IPS-NIHi7 (cell line): ENCODE data around the gene HMGCS2.
A peak's percentile ranks its signal among the peaks of the same experiment; 100 is the strongest.
"Not testable (repeated sequence)": the region's sequence is repeated elsewhere in the genome, so short reads cannot be mapped to it uniquely, and the experiment has no call there.

ENCODE experiments used
- DNase-seq: peaks from one replicate; pipeline ENCODE4 v3.0.0; 2012; ENCODE audit warnings: mixed read lengths; ENCODE audit errors: extremely low spot score

The HMGCS2 gene

GRCh38 chr1:119731741-119732430 lies 36.8 kb downstream of the HMGCS2 start:
- DNase-seq = no peak

GRCh38 chr1:119731060-119731459 lies 37.6 kb downstream of the HMGCS2 start:
- DNase-seq = no peak

- DNase-seq = no peak
Measured at GRCh38 chr1:119729044-119729443, 39.7 kb downstream of the HMGCS2 start.

- DNase-seq = no peak
Measured at GRCh38 chr1:119727991-119728390, 40.7 kb downstream of the HMGCS2 start.

GRCh38 chr1:119725626-119726025 lies 43.1 kb downstream of the HMGCS2 start:
- DNase-seq = no peak

GRCh38 chr1:119724611-119725218 lies 44.0 kb downstream of the HMGCS2 start:
- no peak for DNase-seq

- no peak for DNase-seq
Measured at GRCh38 chr1:119721896-119722295, 46.8 kb downstream of the HMGCS2 start.

GRCh38 chr1:119720866-119721440 lies 47.8 kb downstream of the HMGCS2 start:
- no peak for DNase-seq

GRCh38 chr1:119718972-119719371 lies 49.7 kb downstream of the HMGCS2 start:
- DNase-seq = no peak

GRCh38 chr1:119718409-119718808 lies 50.3 kb downstream of the HMGCS2 start:
- no peak for DNase-seq

- no peak for DNase-seq
Measured at GRCh38 chr1:119715542-119715941, 53.2 kb downstream of the HMGCS2 start.

- DNase-seq = no peak
Measured at GRCh38 chr1:119714583-119714982, 54.1 kb downstream of the HMGCS2 start.

GRCh38 chr1:119713749-119714456 lies 54.8 kb downstream of the HMGCS2 start:
- DNase-seq = peak; percentile 67

- DNase-seq = no peak
Measured at GRCh38 chr1:119713039-119713748, 55.5 kb downstream of the HMGCS2 start.

- peak; percentile 89 for DNase-seq
Measured at GRCh38 chr1:119712342-119713038, 56.2 kb downstream of the HMGCS2 start.

- DNase-seq = peak; percentile 94
Measured at GRCh38 chr1:119711804-119712341, 56.8 kb downstream of the HMGCS2 start, which contains the start of gene PHGDH. PHGDH (plus strand) TSS chr1:119711934; CDS start chr1:119712023, 89 bp downstream.

GRCh38 chr1:119711356-119711803 lies 57.3 kb downstream of the HMGCS2 start:
- not testable (repeated sequence) for DNase-seq

GRCh38 chr1:119706599-119706998 lies 62.1 kb downstream of the HMGCS2 start:
- DNase-seq = not testable (repeated sequence)

- DNase-seq = no peak
Measured at GRCh38 chr1:119703666-119704450, 64.8 kb downstream of the HMGCS2 start.

- DNase-seq = no peak
Measured at GRCh38 chr1:119702384-119702783, 66.3 kb downstream of the HMGCS2 start.
